Fibroblast of lung (primary cell): ENCODE data around the gene POU2F1.

Source experiments
- EZH2 ChIP-seq: IDR thresholded peaks from 2 replicates; pipeline ENCODE4 v1.5.1; 2012; ENCODE audit warnings: low read length, control low read depth, mild to moderate bottlenecking; ENCODE audit errors: missing control alignments
- TF ChIP-seq, protein P1 (sequence below), 2 donors: IDR thresholded peaks in 1 of 2; conservative IDR thresholded peaks in 1 of 2; 1 replicate in 1 of 2; 2 replicates in 1 of 2; pipeline ENCODE4 v1.5.1; 2011 to 2012; ENCODE audit warnings: low read length in 2 of 2, control low read depth in 1 of 2, inconsistent platforms in 1 of 2, low read depth in 1 of 2, mild to moderate bottlenecking in 1 of 2

DNA sequence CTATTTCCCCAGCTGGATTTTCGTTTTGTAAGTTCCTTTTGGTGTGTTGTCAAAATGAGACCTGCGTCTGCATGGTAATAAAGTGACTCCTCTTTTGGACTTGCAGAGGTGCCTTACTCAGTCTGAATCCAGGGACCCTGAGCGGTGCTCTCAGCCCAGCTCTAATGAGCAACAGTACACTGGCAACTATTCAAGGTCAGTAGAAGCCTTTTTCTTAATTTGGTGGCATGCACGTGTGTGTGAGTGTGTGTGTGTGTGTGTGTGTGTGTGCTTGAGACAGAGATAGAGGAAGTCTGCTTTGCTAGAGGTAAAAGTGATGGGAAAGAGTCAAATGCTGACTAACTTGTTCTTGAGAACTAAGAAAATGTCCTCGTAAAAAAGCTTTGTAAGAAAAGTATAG is 192.2 kb downstream of the POU2F1 start:
- TF ChIP-seq, protein P1, sequence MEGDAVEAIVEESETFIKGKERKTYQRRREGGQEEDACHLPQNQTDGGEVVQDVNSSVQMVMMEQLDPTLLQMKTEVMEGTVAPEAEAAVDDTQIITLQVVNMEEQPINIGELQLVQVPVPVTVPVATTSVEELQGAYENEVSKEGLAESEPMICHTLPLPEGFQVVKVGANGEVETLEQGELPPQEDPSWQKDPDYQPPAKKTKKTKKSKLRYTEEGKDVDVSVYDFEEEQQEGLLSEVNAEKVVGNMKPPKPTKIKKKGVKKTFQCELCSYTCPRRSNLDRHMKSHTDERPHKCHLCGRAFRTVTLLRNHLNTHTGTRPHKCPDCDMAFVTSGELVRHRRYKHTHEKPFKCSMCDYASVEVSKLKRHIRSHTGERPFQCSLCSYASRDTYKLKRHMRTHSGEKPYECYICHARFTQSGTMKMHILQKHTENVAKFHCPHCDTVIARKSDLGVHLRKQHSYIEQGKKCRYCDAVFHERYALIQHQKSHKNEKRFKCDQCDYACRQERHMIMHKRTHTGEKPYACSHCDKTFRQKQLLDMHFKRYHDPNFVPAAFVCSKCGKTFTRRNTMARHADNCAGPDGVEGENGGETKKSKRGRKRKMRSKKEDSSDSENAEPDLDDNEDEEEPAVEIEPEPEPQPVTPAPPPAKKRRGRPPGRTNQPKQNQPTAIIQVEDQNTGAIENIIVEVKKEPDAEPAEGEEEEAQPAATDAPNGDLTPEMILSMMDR (conservative IDR thresholded peaks at IDR 0.05 in 1 of 2, IDR thresholded peaks at IDR 0.05 in 1 of 2; ENCODE audit: low read depth in 1 of 2, low read length in 2 of 2), result no peak
- TF ChIP-seq EZH2, result no peak
